Thyroid gland (tissue), 4 donors: Measurements from ENCODE around the gene ARSK. TPM values are rescaled to one million over a fixed set of nuclear protein-coding genes. Genes with fewer than 3 reads are reported as not detected.

ENCODE experiments used
- DNase-seq, 2 donors: peaks; one replicate each; pipeline ENCODE4 v3.0.0-alpha.2; 2019
- H3K27ac ChIP-seq, 3 donors: fragments of 200-600 bp; sonication (generic); 1 replicate in 2 of 3; 2 replicates in 1 of 3; pipeline ENCODE4 v1.5.1; 2016 to 2019; ENCODE audit warnings: mild to moderate bottlenecking in 1 of 3, moderate library complexity in 1 of 3
- H3K27me3 ChIP-seq: fragments of 200-600 bp; sonication (generic); one replicate; pipeline ENCODE4 v1.5.1; 2019
- H3K36me3 ChIP-seq, 2 donors: fragments of 200-600 bp; sonication (generic); one replicate each; pipeline ENCODE4 v1.5.1; 2016 to 2019
- H3K4me1 ChIP-seq, 2 donors: fragments of 200-600 bp; sonication (generic); one replicate each; pipeline ENCODE4 v1.5.1; 2017 to 2019
- H3K4me3 ChIP-seq, 3 donors: fragments of 200-600 bp; sonication (generic); replicated peaks in 1 of 3; 1 replicate in 2 of 3; 2 replicates in 1 of 3; pipeline ENCODE4 v1.5.1; 2016; ENCODE audit warnings: mild to moderate bottlenecking in 1 of 3
- H3K9me3 ChIP-seq: fragments of 200-600 bp; sonication (generic); one replicate; pipeline ENCODE4 v1.5.1; 2017
- POLR2A ChIP-seq, 2 donors: fragments of 450-650 bp; IDR thresholded peaks; one replicate each; pipeline ENCODE4 v1.6.1; 2017; ENCODE audit warnings: antibody characterized with exemption in 2 of 2, mild to moderate bottlenecking in 2 of 2, moderate library complexity in 1 of 2
- WGBS, 2 donors: methylation state at CpG; one replicate each; pipeline ENCODE4 v1.1.5; 2017; 5-methylcytosine and 5-hydroxymethylcytosine counted together
- intact Hi-C: fragments of 100-400 bp; cut with DNase I; formaldehyde crosslinking; loops from one replicate; pipeline ENCODE4 v1.15.1; 2023
- total RNA-seq, 4 donors: library from RNA; depleted of rRNA; stranded (reverse); fragments of >200 nt; gene quantifications; one replicate each; pipeline ENCODE4 v1.2.3, GENCODE V29; 2016
- TF ChIP-seq, protein P1 (sequence below), 6 experiments: fragments of 200-600 bp in 3 of 6; fragments of 450-650 bp in 3 of 6; sonication (generic) in 3 of 6; IDR thresholded peaks; one replicate each; pipeline ENCODE4 v1.5.1; 2016 to 2019; ENCODE audit warnings: antibody characterized with exemption in 6 of 6, mild to moderate bottlenecking in 2 of 6, inconsistent platforms in 1 of 6, moderate library complexity in 1 of 6

ARSK gene
- total RNA-seq, 4 donors from 2014 or later, result 7.8 to 11.4 (median 9.3) TPM

DNA sequence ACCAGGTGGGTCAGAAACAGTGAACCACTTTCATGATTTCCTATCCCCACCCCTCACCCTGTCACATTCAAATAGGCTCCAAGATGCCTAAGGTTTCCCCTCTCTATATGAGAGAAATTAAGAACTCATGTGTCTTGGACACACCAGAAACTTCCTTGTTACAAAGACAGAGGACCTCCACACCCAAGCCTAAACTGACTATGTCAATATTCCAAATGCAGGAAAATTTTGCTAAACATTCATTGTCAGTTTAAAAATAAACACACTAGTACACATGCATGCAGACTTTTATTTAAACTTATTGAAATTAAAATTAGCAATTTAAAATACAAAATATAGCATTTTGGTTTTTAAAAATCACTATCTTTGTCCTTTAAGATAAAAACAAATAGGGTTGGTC is 26.3 kb upstream of the ARSK start:
- intact Hi-C loops, result no loop called here
- Histone ChIP-seq H3K4me1 (no peaks in the 10 kb centered on the region), H3K27me3 (no peaks in the 10 kb centered on the region), H3K27ac (no peak overlapping the region), H3K36me3 (peaks cover 8 to 28% of the 10 kb centered on the region in 2 donors), H3K4me3 (no peak overlapping the region), H3K9me3 (no peaks in the 10 kb centered on the region)
- no peak for TF ChIP-seq POLR2A (IDR thresholded peaks at IDR 0.05)
- TF ChIP-seq, protein P1, sequence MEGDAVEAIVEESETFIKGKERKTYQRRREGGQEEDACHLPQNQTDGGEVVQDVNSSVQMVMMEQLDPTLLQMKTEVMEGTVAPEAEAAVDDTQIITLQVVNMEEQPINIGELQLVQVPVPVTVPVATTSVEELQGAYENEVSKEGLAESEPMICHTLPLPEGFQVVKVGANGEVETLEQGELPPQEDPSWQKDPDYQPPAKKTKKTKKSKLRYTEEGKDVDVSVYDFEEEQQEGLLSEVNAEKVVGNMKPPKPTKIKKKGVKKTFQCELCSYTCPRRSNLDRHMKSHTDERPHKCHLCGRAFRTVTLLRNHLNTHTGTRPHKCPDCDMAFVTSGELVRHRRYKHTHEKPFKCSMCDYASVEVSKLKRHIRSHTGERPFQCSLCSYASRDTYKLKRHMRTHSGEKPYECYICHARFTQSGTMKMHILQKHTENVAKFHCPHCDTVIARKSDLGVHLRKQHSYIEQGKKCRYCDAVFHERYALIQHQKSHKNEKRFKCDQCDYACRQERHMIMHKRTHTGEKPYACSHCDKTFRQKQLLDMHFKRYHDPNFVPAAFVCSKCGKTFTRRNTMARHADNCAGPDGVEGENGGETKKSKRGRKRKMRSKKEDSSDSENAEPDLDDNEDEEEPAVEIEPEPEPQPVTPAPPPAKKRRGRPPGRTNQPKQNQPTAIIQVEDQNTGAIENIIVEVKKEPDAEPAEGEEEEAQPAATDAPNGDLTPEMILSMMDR (IDR thresholded peaks at IDR 0.05), result no peak
- no peak for DNase-seq

DNA sequence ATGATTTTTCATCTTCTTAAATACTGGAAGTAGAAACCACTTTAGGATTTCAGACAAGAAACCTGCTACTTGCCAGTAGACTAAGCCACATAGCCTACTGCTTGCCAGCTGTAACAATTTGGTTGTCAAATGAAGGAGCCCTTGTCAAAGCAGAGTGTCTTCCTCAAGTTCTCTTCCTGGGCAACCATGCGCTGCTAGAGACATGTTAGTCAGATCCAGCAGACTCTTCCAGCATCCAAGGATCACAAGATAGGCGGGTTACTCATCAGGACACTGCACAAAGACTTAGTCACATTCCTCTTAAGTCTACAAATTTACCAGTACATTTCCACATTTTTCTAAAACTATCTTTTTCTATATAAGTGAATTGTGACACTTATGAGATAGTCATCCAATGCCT is 24.5 kb upstream of the ARSK start:
- no peaks in the 10 kb centered on the region for H3K27me3 ChIP-seq
- no peaks in the 10 kb centered on the region for H3K4me1 ChIP-seq
- TF ChIP-seq POLR2A (IDR thresholded peaks at IDR 0.05), result no peak
- TF ChIP-seq, protein P1 (IDR thresholded peaks at IDR 0.05), result no peak
- WGBS, 2 donors, result 95 to 97% methylated on average over 2 of the region's 2 CpGs
- intact Hi-C loops, result no loop called here
- H3K9me3 ChIP-seq, result no peaks in the 10 kb centered on the region
- DNase-seq, result no peak
- H3K36me3 ChIP-seq, result peaks cover 0 to 15% of the 10 kb centered on the region in 2 donors
- H3K4me3 ChIP-seq, result no peak overlapping the region
- no peak overlapping the region for H3K27ac ChIP-seq

DNA sequence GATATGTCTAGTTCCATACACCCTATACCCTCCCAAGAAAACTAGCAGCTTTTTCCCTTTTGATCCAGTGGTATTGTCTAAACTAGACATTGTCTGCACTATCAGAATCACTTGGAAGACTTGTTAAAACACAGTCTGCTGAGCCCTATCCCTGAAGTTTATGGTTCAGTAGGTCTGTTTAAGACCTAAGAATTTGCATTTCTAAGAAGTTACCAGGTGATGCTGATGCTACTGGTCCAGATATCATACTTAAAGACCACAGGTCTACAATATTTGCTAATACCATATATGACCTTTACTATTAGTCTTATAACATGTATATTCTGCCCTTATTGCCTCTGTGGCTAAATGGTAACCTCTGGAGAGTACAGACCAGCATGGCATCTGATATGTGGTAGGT is 23.4 kb upstream of the ARSK start:
- DNase-seq, result no peak
- intact Hi-C loops, result no loop called here
- Histone ChIP-seq H3K36me3 (peaks cover 2 to 12% of the 10 kb centered on the region in 2 donors), H3K27me3 (no peaks in the 10 kb centered on the region), H3K4me3 (no peak overlapping the region), H3K27ac (no peak overlapping the region), H3K4me1 (no peaks in the 10 kb centered on the region), H3K9me3 (no peaks in the 10 kb centered on the region)
- TF ChIP-seq, protein P1 (IDR thresholded peaks at IDR 0.05), result no peak
- TF ChIP-seq POLR2A (IDR thresholded peaks at IDR 0.05), result no peak

DNA sequence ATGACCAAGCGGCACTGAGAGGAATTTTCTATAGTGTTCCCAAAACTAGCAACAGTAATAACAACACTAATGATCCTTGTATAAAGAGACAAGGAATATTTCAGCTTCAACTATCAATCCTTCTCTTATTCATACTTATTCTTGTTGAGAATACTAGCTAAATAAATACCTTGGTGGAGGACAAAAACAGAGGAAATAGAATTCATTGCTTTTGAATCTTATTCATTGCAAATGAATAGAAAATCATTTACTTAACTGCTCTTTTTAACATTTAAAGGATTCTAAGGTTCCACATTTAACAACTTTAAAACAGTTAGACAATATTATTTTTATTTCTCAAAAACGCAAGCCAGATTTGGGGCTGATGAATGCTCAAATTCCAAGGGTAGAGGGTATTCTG is 22.5 kb upstream of the ARSK start:
- WGBS, 2 donors, result 96 to 97% methylated on average over 2 of the region's 2 CpGs
- no peak overlapping the region for H3K4me3 ChIP-seq
- TF ChIP-seq, protein P1 (IDR thresholded peaks at IDR 0.05), result no peak
- no peak for TF ChIP-seq POLR2A (IDR thresholded peaks at IDR 0.05)
- H3K36me3 ChIP-seq, result peaks cover 6 to 8% of the 10 kb centered on the region in 2 donors
- H3K9me3 ChIP-seq, result no peaks in the 10 kb centered on the region
- DNase-seq, result no peak
- no peak overlapping the region for H3K27ac ChIP-seq
- H3K27me3 ChIP-seq, result no peaks in the 10 kb centered on the region
- intact Hi-C loops, result no loop called here
- no peaks in the 10 kb centered on the region for H3K4me1 ChIP-seq

DNA sequence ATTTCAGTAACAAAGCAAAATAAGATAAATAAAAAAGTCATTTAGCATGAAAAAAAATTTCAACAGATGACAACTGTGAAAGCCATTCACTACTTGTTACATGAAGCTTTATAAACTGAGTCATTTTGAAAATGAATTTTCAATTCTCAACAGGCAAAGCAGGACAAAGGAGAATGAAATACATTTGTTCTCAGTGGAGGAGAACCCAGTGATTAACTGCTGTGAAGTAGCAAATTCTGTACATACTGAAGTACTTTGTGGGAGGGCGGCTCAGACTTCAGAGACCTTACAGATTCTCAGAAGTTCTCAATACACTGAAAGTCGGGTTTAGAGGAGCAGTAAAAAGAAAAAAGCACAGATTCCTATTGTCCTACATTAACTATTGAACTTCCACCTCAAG is 21.8 kb upstream of the ARSK start:
- Histone ChIP-seq H3K4me3 (no peak overlapping the region), H3K9me3 (no peaks in the 10 kb centered on the region), H3K4me1 (no peaks in the 10 kb centered on the region), H3K27me3 (no peaks in the 10 kb centered on the region), H3K27ac (no peak overlapping the region), H3K36me3 (peaks cover 6 to 8% of the 10 kb centered on the region in 2 donors)
- intact Hi-C loops, result no loop called here
- DNase-seq, result no peak
- 58 to 62% methylated on average over 2 of the region's 2 CpGs for WGBS, 2 donors
- TF ChIP-seq, protein P1 (IDR thresholded peaks at IDR 0.05), result no peak
- no peak for TF ChIP-seq POLR2A (IDR thresholded peaks at IDR 0.05)
